ENCODE measurements around the gene OR6J1.

DNA sequence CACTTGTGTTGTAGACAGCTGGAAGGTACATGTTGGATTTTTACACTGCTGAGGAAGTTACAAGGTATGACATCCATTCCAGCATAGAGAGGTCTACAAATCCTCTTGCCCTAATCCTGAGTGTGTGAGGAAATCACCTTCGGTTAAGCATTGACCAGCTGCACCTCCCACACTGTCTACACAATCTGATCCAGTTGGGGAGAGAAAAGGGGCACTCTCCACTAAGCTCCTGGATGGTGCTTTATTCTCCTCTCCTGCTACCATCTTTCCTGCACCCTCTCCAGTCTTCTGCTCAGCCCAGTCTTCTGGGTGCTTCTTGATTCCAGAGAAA lies at the start of gene OR6J1:
- no peak for TF ChIP-seq EZH2phosphoT487 (IDR thresholded peaks at IDR 0.05; ENCODE audit: low read depth)
- TF ChIP-seq, protein P1, sequence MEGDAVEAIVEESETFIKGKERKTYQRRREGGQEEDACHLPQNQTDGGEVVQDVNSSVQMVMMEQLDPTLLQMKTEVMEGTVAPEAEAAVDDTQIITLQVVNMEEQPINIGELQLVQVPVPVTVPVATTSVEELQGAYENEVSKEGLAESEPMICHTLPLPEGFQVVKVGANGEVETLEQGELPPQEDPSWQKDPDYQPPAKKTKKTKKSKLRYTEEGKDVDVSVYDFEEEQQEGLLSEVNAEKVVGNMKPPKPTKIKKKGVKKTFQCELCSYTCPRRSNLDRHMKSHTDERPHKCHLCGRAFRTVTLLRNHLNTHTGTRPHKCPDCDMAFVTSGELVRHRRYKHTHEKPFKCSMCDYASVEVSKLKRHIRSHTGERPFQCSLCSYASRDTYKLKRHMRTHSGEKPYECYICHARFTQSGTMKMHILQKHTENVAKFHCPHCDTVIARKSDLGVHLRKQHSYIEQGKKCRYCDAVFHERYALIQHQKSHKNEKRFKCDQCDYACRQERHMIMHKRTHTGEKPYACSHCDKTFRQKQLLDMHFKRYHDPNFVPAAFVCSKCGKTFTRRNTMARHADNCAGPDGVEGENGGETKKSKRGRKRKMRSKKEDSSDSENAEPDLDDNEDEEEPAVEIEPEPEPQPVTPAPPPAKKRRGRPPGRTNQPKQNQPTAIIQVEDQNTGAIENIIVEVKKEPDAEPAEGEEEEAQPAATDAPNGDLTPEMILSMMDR (IDR thresholded peaks at IDR 0.05; ENCODE audit: low read depth, low read length) = no peak

All from OCI-LY3 (cell line).